HG02798 (cell line): ENCODE data around the gene KHDRBS2.
A peak's percentile ranks its signal among the peaks of the same experiment; 100 is the strongest.

Experiments
- ATAC-seq: cut with Tn5 transposase; IDR thresholded peaks from one replicate; pipeline ENCODE4 v1.9.1; 2021; ENCODE audit warnings: mild to moderate bottlenecking; ENCODE audit not compliant: unreplicated experiment, poor library complexity

The KHDRBS2 gene

DNA sequence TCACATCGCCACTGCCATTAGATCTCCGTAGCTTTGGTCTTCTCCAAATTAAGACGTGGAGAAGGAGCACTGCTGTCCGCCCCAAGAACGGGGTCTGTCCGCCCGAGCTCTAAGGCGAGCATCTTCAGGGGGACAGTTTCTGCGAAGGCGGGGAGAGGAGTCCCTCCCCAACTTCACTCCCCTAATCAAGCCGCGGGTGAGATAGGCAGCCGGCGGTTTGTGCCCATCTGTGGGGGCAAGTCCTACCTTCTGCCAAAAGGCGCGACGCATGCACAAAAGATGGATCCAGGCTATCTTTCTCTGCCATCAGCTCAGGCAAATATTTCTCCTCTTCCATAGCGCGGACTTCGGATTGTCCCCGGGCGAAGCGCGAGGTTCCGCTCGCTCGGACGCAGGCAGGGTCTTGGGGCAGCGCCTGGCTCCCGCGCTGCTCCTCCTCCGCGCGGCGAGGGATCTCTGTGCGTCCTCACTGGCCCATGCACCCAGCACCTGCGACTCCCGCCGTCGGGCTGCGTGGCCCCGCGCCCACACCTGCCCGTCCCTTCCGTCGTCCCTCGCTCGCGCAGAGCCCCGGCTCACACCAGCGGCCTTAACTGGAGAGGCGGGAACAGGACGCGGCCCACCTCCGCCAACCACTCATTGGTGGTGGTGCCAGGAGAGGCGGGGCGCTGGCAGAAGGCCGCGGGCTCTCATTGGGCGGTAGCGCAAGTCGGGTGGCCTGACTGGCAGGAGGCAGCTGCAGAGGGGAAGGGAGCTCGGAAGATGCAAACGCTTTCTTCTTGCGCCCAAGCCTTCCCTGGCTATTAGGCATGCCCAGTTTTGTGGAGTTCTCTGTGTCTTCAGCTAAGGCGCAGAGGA is at the start of gene KHDRBS2:
KHDRBS2 (minus strand) TSS at position 614 of the 858 bp plus-strand sequence.
- peak; percentile 100 for ATAC-seq

DNA sequence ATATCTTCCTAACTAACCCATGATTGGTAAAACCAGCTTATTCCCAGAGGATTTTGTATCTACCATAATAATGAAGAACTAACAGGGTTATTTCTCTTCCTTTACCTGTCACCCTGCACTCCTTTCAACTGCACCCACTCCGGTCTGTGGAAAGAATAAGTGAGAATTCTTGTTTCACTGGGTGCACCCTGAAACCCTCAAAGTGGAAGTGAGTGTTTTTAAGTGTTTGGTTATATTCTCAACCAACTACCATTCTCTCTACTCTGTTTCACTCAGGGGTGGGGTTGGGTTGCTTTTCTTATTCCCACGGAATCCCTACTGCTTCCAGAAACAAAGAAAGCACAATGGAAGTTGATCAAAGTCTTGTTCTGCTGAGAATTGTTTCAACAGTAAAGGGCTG is 42.6 kb upstream of the KHDRBS2 start:
- ATAC-seq: no peak

DNA sequence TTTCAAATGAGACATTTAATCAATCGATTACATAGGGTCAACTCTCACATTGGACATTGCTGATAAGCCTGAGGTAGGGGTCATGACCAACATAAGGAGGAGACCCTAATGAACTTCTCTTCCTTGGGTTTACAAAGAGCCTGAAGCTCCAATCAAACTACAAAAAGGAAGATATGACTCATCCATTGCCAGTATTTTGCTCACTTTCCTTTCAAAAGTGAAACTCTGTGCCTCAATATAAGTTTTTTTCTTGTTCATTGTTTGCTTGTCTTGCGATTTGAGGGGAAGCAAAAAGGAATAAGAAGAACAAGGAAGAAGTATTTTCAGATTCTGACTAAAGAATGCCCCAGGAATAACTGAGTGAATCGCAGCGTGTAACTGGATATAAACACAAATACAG is 38.8 kb upstream of the KHDRBS2 start:
- no peak for ATAC-seq

DNA sequence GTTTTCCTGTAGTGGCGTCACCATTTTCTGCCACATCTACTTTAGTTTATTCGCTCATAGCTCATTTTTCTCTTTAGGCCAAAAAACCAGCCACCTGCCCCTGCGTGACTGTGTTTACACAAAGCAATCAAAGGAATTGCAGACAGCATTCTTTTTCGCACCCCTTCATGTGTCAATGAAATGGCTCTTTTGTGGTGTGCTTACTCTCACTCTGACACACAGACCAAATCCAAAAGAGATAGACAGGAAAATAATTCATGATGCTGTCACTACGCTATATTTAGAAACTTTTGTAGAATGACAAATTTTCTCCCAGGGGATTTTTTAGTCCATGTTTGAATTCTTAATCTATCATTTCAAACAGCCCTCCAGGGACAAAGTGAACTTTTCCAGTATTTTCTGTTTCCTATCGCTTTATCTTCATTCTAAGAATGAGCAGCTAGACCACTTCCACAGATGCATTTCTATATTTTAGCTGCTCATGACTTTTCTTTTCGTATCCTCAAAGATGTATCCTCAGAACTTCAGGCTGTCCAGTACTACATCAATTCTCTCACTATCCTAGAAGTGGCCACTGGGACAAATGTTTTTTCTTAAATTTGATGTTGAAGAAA is 37.9 kb upstream of the KHDRBS2 start:
- ATAC-seq: no peak

DNA sequence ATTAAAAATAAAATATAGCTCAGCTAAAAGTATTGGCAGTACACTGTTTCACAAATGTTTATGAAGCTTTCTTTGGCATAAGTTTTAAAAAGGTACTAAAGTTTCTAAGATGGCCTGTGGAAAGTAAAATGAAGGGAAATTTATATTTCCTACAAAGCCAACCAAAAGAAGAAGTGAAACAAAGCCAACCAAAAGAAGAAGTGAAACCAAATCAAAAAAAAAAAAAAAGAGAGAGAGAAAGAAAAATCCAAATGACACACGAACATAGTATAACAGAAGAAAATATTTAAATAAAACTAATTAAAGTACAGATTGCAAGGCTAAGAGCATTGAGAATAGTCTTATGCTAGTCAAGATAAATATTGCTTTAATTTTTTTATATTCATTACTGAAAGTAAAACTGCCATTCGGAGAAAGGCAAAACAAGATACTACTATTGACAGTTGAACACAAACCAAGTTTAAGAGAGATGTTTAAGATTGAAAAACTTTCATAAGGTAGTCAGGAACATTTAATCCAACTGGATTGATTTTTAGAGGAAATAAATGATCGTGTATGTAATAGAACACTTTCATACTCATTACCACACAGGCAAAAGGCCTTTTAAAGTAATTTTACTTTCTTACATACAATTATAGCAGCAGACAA is 12.8 kb upstream of the KHDRBS2 start:
- ATAC-seq: peak; percentile 92

DNA sequence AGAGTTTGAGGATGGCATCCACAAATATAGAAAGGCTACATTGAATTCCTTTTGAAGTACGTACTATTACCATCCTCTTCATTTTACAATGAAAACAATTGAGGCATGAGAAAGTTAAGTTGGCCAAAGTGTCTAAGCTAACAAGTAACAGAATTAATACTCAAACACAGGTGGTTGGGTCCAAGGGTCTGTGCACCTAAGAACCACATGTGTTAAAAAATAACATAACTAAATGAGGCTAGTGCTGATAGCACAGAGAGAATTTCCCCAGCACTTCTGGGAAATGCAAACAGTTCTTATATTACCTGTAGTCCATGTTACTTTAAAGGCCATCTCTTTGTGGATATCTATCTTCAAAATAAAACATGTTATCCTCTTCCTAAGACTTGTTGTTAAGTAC is 10.5 kb upstream of the KHDRBS2 start:
- no peak for ATAC-seq

DNA sequence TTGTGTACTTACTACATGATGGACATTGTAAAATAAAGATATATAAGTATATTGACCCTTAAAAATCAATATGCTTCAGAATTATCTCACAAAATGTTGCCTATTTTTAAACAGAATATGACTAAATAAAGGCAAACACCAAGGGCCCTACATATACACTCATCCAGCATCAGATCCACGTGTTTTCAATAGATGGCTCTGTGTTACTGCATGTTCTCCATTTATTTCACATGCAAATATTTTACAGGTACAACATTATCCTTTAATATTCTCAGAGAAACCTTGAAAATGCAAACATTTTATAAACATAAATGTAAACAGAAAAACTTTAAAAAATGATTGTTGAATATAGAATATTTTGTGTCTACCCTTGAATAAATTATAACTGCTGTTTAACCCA is 2.9 kb upstream of the KHDRBS2 start:
- no peak for ATAC-seq

DNA sequence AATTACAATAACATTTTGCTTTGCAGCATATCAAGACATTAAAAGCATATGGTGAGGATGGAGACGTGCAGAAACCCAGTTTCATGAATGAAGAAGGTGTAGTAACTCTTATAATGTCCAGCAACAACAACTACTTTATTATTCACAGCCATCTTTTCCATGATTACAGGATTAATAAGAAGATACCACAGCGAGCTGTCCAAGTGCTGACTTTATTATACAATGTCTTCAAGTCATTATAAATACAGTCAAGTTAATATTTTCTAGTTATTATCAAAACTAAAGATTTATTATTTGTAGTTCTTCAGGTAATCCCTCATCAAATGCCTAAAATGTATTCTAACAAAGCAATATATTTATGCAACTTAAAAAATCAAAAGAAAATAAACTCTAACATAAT is 2.5 kb upstream of the KHDRBS2 start:
- no peak for ATAC-seq

DNA sequence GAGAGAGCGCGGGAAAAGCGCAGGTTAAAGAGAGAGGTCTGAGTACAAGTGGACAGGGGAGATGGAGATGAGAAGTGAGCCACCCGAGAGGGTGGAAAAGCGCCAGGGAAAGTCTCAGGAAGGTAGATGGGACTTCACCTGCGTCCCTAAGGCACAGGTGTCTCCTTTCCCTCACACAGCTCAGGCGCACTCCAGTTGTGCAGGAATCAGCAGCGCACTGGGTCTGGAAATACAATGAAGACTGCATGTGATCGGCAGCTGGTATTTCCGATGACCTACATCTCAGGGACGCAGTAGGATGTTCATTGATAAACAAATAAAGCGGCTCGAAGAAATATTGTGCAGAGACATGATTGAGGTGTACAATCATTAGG is 432 bp upstream of the KHDRBS2 start:
- no peak for ATAC-seq

DNA sequence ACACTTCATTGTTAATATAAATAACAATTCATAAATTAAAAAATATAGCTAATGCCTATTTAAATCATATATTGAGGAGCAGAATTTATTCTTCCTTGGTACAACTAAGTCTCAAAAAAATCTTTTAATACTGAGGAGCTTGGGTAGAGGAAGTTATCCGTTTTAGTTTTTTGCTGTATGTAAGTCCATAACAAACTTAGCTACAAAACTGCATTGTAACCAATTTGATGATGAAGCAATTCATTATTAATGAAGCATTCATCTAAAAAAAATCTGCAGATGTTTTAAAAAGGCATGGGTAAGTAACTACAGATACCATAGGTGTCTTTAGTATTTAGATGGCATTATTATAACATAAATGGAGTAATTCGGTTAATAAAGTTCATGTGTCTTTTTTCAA is 1.3 kb downstream of the KHDRBS2 start:
- ATAC-seq: no peak

DNA sequence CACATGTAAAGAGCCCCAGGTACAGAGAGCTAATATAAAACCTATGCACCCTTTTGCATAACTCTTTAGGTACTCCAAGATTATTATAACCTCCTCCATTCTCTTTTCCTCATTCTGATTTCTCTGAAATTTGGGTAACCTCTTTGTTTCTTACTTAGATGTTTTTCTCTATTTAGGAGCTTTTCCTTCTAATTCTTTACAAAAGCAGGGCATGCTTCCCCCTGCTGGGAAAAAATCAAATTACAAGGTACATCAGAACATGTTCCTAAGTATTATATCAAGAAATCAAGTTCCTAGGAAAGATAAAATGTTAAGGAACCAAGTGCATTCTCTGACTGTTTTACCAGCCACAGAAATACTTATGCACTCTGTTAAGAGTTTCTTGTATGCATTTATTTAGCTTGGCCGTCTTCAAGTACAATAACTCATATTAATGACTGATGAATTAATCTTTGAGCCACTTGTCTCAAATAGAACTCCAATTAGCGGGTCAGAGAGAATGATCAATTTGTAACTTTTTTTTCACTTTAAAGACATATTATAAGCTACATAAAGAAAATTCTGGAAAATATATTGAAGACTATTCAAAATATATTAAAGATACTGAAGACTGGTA is 2.1 kb downstream of the KHDRBS2 start:
- no peak for ATAC-seq

DNA sequence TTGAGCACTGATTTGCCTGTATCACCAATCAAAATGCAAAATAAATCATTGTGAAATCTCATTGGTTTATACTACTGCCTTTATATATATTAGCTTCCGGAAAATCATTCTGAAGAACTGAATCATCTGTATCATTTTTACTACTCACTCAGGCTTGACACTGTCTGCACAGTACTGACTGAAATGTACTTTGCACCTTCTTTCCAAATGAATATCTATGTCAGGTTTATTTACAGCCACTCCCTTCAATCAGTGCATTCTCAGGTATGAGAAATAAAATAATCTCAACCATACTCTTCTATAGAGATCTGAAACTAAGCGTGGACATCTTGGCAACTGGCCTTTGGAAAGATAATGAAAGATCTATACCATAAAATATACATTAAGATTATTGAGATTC is 2.7 kb downstream of the KHDRBS2 start:
- ATAC-seq: no peak

DNA sequence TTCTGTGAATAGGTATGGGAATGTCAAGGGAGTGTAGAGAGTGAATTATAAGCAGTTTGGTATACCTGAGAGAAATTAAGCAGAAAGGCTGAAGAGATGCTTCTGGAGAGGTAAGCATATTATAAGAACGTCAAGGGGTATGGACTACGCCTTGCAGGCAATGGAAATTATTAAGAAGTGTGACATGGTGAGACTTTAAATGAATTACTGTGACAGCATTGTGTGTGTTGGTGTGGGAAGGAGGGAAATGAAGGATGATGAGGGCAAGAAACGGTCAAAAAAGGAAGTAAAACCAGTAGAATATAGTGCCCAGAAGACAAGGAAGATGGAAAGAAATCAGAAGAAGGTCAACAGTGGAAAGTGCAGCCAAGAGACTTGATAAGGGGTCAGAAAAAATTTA is 5.9 kb downstream of the KHDRBS2 start:
- ATAC-seq: no peak

DNA sequence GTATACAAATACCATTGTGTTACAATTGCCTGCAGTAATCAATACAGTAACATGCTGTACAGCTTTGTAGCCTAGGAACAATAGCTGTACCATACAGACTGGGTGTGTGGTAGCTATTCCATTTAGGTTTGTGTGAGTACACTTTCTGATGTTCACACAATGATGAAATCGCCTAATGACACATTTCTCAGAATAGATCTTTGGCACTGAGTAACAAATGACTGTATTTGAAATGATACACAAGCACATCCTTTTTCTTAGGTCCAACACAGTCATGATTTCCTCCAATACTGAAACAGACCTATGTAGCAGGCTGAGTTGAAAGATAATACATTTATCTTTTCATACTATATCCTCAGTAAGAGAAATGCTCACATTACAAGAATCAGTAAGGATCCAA is 13.9 kb downstream of the KHDRBS2 start:
- ATAC-seq: no peak

DNA sequence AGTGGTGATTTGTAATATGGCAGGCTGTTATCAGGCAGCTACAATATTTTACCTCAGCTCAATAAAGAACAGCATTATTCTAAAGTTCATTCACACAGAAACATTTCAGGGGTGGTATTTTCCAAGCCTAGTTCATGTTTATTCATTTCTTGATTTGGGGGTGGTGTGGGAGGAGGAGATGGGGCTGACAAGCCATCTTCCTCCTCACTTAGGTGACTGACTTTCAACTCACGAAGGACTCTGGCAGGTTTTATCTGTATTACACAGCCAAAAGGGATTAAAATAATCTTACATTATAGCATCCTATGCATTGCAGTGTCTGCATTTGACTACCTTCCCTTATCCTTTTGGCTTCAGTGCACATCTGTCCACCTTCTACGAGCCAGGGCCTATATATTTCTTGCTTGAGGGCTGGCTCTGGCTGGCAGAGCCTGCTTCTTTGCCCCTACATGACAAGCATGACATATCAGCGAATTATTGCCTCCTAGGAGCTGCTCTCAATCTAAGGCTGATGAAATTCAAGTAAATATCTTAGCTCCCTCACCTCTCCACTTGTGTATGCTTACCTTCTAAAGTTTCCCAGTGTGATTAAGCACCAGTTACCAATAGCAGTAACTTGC is 20.0 kb downstream of the KHDRBS2 start:
- no peak for ATAC-seq

DNA sequence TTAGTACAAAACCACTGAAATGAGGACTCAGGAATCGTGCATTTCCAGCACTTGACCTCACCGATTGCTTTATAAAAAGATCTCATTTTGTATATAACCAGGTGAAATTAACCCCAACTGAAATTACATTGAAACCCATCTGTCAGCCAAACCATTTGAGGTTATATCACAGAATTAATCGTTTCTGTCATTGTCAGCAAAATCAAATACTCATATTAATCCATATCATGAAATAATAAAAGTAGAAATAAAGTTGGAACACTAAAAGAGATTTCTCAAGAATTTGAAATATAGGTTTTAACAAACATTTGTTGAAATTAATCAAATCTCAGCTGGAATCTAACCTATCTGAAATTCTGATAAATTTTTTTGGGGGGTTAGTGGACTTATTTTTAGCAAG is 23.7 kb downstream of the KHDRBS2 start:
- no peak for ATAC-seq

DNA sequence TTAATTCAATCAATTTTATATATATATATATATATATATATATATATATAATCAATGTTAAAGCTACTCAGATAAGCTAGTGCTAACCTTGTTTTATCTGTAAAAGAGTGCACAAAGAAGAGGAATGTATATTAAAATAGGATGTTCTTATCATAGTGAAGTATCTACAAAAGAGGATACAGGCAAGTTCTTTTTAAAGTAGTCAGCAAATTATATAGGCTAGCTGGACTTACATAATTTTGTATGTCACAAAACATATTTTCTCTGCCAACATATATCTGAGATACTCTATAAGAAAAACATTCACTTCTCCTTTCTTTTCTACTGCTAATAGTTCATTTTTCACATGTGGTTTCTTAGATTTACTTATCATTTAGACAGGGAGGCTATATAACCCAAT is 39.9 kb downstream of the KHDRBS2 start:
- no peak for ATAC-seq

DNA sequence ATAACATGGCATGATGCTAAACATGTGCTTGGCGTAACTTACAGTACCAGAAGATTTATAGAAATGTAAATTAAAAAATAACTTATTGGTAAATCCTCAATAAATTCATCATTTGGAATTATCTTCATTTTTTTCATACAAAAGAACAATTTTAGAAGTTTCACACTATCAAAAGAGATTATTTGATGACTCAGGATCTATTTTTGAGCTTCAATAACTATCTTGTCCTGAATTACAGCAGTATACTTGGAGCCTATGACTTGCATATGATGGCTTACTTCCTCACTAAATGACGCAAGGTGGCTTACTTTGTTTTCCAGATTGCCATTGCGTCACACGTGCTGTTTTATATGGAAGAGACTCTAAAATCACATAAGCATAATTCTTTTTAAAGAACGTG is 49.2 kb downstream of the KHDRBS2 start:
- no peak for ATAC-seq

DNA sequence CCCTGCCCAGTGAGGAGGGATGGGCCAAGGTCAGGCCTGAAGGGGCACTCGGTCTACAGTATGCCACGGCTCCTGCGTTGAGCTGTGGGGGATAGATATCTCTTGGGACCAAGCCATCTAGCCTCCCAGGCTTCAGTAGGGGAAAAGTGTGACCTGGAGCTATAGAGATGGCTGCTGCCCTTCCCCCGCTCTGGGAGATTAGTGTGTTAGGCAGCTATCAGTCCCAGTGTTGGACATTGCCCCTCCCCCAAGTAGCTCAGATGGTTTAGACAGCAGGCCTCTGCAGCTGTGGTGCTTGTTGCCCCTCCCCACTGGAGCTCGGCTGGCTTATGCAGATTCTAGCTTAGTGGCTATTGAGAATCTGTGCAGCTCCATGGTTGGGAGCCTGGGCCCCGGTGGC is 56.8 kb downstream of the KHDRBS2 start:
- ATAC-seq: no peak

DNA sequence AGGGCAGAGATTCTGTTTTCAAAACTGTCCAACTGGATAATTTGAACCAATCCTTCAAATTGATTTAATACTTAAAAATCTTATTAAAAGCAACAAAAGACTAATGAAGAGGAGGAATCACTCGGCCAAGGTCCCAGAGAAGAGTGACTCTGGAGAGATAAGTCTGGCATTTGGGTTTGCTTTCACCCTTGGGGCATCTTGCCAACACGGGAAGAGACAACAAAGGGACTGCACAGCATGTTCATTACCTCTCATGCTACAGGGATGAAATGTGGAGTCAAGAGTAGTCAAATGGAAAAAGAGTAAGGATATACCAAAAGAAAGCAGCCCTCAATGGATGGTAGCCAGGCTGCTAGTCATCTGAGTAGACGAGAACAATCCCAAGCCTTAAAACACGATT is 68.2 kb downstream of the KHDRBS2 start:
- no peak for ATAC-seq

DNA sequence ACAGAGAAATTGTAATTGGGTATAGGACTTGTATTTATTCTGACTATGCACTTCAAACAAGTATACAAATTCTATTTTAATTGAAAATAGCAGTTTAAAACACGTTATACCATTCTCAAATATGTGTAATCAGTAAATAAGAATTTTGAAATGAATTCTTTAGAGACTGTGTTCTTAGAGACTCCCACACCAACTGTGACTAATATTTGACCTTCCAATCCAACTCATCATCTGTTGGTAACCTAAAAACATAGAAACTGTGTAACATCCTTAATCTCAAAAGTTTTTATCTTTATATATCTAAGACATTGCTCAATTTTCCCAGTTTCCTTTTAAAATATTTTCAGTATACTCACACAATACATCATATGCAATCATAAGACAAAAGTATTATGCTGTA is 83.9 kb downstream of the KHDRBS2 start:
- ATAC-seq: no peak
